Neural progenitor cell (in vitro differentiated cells): ENCODE results near the gene PDZRN4. TPM values are rescaled to one million over a fixed set of nuclear protein-coding genes. Genes with fewer than 3 reads are reported as not detected.
A peak's percentile ranks its signal among the peaks of the same experiment; 100 is the strongest.

Source experiments
- DNase-seq: peaks from one replicate; pipeline ENCODE4 v3.0.0-alpha.2; 2016; ENCODE audit warnings: low spot score
- H2AFZ ChIP-seq: fragments of 200-600 bp; sonication (generic); replicated peaks from 2 replicates; pipeline ENCODE4 v1.6.1; 2016; ENCODE audit warnings: antibody characterized with exemption
- H3F3A ChIP-seq: fragments of 200-600 bp; sonication (generic); 2 replicates; pipeline ENCODE4 v1.6.1; 2016; ENCODE audit warnings: antibody characterized with exemption, low read depth
- H3K27ac ChIP-seq: fragments of 200-600 bp; sonication (generic); 2 replicates; pipeline ENCODE4 v1.5.1; 2016; ENCODE audit warnings: mild to moderate bottlenecking
- H3K27me3 ChIP-seq: fragments of 200-600 bp; sonication (generic); 2 replicates; pipeline ENCODE4 v1.6.1; 2016; ENCODE audit warnings: mild to moderate bottlenecking, moderate library complexity
- H3K36me3 ChIP-seq: fragments of 200-600 bp; sonication (generic); 2 replicates; pipeline ENCODE4 v1.5.1; 2016
- H3K4me1 ChIP-seq: fragments of 200-600 bp; sonication (generic); 2 replicates; pipeline ENCODE4 v1.6.1; 2016; ENCODE audit warnings: mixed run types
- H3K4me2 ChIP-seq: fragments of 200-600 bp; sonication (generic); 2 replicates; pipeline ENCODE4 v1.6.1; 2016
- H3K4me3 ChIP-seq: fragments of 200-600 bp; sonication (generic); 2 replicates; pipeline ENCODE4 v1.5.1; 2016
- H3K79me2 ChIP-seq: fragments of 200-600 bp; sonication (generic); 2 replicates; pipeline ENCODE4 v1.6.1; 2016; ENCODE audit warnings: low read depth
- H3K9ac ChIP-seq: fragments of 200-600 bp; sonication (generic); 2 replicates; pipeline ENCODE4 v1.6.1; 2016
- H3K9me3 ChIP-seq: fragments of 200-600 bp; sonication (generic); 2 replicates; pipeline ENCODE4 v1.5.1; 2016; ENCODE audit warnings: low read depth
- H4K20me1 ChIP-seq: fragments of 200-600 bp; sonication (generic); 2 replicates; pipeline ENCODE4 v1.6.1; 2016; ENCODE audit warnings: low read depth
- H3K27ac Mint-ChIP-seq: 3 replicates; pipeline ENCODE4 v1.8.0; 2021; ENCODE audit warnings: mixed read lengths
- H3K27me3 Mint-ChIP-seq: 2 replicates; pipeline ENCODE4 v1.8.0; 2022; ENCODE audit warnings: low read depth, mild to moderate bottlenecking, inconsistent platforms, moderate library complexity, mixed read lengths; ENCODE audit not compliant: insufficient read depth
- H3K36me3 Mint-ChIP-seq: 3 replicates; pipeline ENCODE4 v1.8.0; 2021; ENCODE audit warnings: mixed read lengths
- H3K4me1 Mint-ChIP-seq: 3 replicates; pipeline ENCODE4 v1.8.0; 2021; ENCODE audit warnings: mixed read lengths
- H3K4me3 Mint-ChIP-seq: 3 replicates; pipeline ENCODE4 v1.8.0; 2021; ENCODE audit warnings: mild to moderate bottlenecking, moderate library complexity, mixed read lengths
- H3K9me3 Mint-ChIP-seq: 3 replicates; pipeline ENCODE4 v1.8.0; 2020; ENCODE audit warnings: mixed read lengths
- CTCF ChIP-seq: fragments of 200-600 bp; sonication (generic); IDR thresholded peaks from 2 replicates; pipeline ENCODE4 v1.5.1; 2017; ENCODE audit warnings: antibody characterized with exemption, mild to moderate bottlenecking
- EZH2 ChIP-seq: fragments of 200-600 bp; sonication (generic); IDR thresholded peaks from 2 replicates; pipeline ENCODE4 v1.6.1; 2017; ENCODE audit warnings: antibody characterized with exemption, mild to moderate bottlenecking, moderate library complexity
- EZH2phosphoT487 ChIP-seq: fragments of 200-600 bp; sonication (generic); IDR thresholded peaks from 2 replicates; pipeline ENCODE4 v1.6.1; 2017; ENCODE audit warnings: antibody characterized with exemption
- total RNA-seq: library from RNA; depleted of rRNA; stranded (reverse); fragments of >200 nt; gene quantifications from 2 replicates; pipeline ENCODE4 v1.2.3, GENCODE V29; 2015; ENCODE audit warnings: low replicate concordance

The PDZRN4 gene
- total RNA-seq, 1 donor from 2014 or later, result 0.06 TPM

GRCh38 chr12:41528874-41529273 lies 340.8 kb downstream of the PDZRN4 start:
- DNase-seq, result no peak
- H3F3A ChIP-seq, result no peaks in the 10 kb centered on the region
- no peaks in the 10 kb centered on the region for H3K36me3 ChIP-seq
- no peaks in the 10 kb centered on the region for H3K9me3 ChIP-seq
- H3K27me3 ChIP-seq, result no peaks in the 10 kb centered on the region
- H3K4me3 ChIP-seq, result no peak overlapping the region
- Mint-ChIP-seq H3K9me3 (peaks cover 2% of the 10 kb centered on the region), H3K36me3 (no peaks in the 10 kb centered on the region), H3K27me3 (no peaks in the 10 kb centered on the region), H3K27ac (no peak overlapping the region), H3K4me3 (no peak overlapping the region), H3K4me1 (peaks cover 11% of the 10 kb centered on the region)
- H2AFZ ChIP-seq, result no peak overlapping the region
- no peak overlapping the region for H3K9ac ChIP-seq
- TF ChIP-seq EZH2phosphoT487, result no peak
- TF ChIP-seq EZH2, result no peak
- TF ChIP-seq CTCF, result no peak
- H3K27ac ChIP-seq, result no peak overlapping the region
- H3K79me2 ChIP-seq, result no peaks in the 10 kb centered on the region
- H3K4me1 ChIP-seq, result no peaks in the 10 kb centered on the region
- no peak overlapping the region for H3K4me2 ChIP-seq
- no peaks in the 10 kb centered on the region for H4K20me1 ChIP-seq

- Histone ChIP-seq H3K4me3 (no peak overlapping the region), H2AFZ (no peak overlapping the region), H3K9me3 (no peaks in the 10 kb centered on the region), H3K4me1 (no peaks in the 10 kb centered on the region), H3K27me3 (no peaks in the 10 kb centered on the region), H4K20me1 (no peaks in the 10 kb centered on the region), H3F3A (no peaks in the 10 kb centered on the region), H3K36me3 (no peaks in the 10 kb centered on the region), H3K4me2 (no peak overlapping the region), H3K27ac (no peak overlapping the region), H3K9ac (no peak overlapping the region), H3K79me2 (no peaks in the 10 kb centered on the region)
- Mint-ChIP-seq H3K36me3 (no peaks in the 10 kb centered on the region), H3K27ac (no peak overlapping the region), H3K4me3 (no peak overlapping the region), H3K27me3 (no peaks in the 10 kb centered on the region), H3K9me3 (peaks cover 2% of the 10 kb centered on the region), H3K4me1 (peaks cover 13% of the 10 kb centered on the region)
- DNase-seq, result no peak
- TF ChIP-seq EZH2 (no peak), CTCF (no peak), EZH2phosphoT487 (no peak)
Observed at GRCh38 chr12:41530441-41530840, 342.3 kb downstream of the PDZRN4 start.

- Histone ChIP-seq H3K27me3 (no peaks in the 10 kb centered on the region), H3K79me2 (no peaks in the 10 kb centered on the region), H3K27ac (no peak overlapping the region), H3K4me1 (no peaks in the 10 kb centered on the region), H4K20me1 (no peaks in the 10 kb centered on the region), H3K9ac (no peak overlapping the region), H3K9me3 (no peaks in the 10 kb centered on the region), H3K4me2 (no peak overlapping the region), H3F3A (no peaks in the 10 kb centered on the region), H3K36me3 (no peaks in the 10 kb centered on the region), H3K4me3 (no peak overlapping the region), H2AFZ (peak overlapping the region; percentile 62)
- peaks cover 13% of the 10 kb centered on the region for H3K4me1 Mint-ChIP-seq
- no peak for DNase-seq
- no peak overlapping the region for H3K4me3 Mint-ChIP-seq
- H3K36me3 Mint-ChIP-seq, result no peaks in the 10 kb centered on the region
- peaks cover 2% of the 10 kb centered on the region for H3K9me3 Mint-ChIP-seq
- TF ChIP-seq EZH2 (no peak), CTCF (no peak), EZH2phosphoT487 (no peak)
- H3K27ac Mint-ChIP-seq, result no peak overlapping the region
- H3K27me3 Mint-ChIP-seq, result no peaks in the 10 kb centered on the region
Observed at GRCh38 chr12:41531147-41531829, 343.2 kb downstream of the PDZRN4 start.
